MM.1S (cell line): ENCODE results near the gene UXS1.
"Not testable (repeated sequence)": the region's sequence is repeated elsewhere in the genome, so short reads cannot be mapped to it uniquely, and the experiment has no call there.

Source experiments
- DNase-seq: peaks from one replicate; pipeline ENCODE4 v3.0.0-alpha.2; 2015
- H2AFZ ChIP-seq: fragments of 300-600 bp; sonication (generic); 2 replicates; pipeline ENCODE4 v1.6.0; 2016; ENCODE audit warnings: antibody characterized with exemption, low read length
- H3F3A ChIP-seq: fragments of 300-600 bp; sonication (generic); 2 replicates; pipeline ENCODE4 v1.6.1; 2016; ENCODE audit warnings: mild to moderate bottlenecking, antibody characterized with exemption, low read length, moderate library complexity, mixed read lengths; ENCODE audit not compliant: insufficient read depth
- H3K27ac ChIP-seq: fragments of 300-600 bp; sonication (generic); 2 replicates; pipeline ENCODE4 v1.5.1; 2016; ENCODE audit warnings: mild to moderate bottlenecking, low read length
- H3K27me3 ChIP-seq: fragments of 300-600 bp; sonication (generic); replicated peaks from 2 replicates; pipeline ENCODE4 v1.6.0; 2016; ENCODE audit warnings: low read length; ENCODE audit not compliant: insufficient read depth
- H3K36me3 ChIP-seq: fragments of 300-600 bp; sonication (generic); replicated peaks from 2 replicates; pipeline ENCODE4 v1.6.1; 2016; ENCODE audit warnings: mild to moderate bottlenecking, low read length, mixed read lengths; ENCODE audit not compliant: insufficient read depth
- H3K4me1 ChIP-seq: fragments of 300-600 bp; sonication (generic); 2 replicates; pipeline ENCODE4 v1.6.1; 2016; ENCODE audit warnings: low read length, mixed read lengths
- H3K4me2 ChIP-seq: fragments of 300-600 bp; sonication (generic); 2 replicates; pipeline ENCODE4 v1.6.0; 2016; ENCODE audit warnings: low read depth, low read length
- H3K4me3 ChIP-seq: fragments of 300-600 bp; sonication (generic); 2 replicates; pipeline ENCODE4 v1.5.1; 2016; ENCODE audit warnings: low read length, mixed read lengths
- H3K79me2 ChIP-seq: fragments of 300-600 bp; sonication (generic); 2 replicates; pipeline ENCODE4 v1.6.1; 2016; ENCODE audit warnings: mixed run types, low read length, mixed read lengths
- H3K9ac ChIP-seq: fragments of 300-600 bp; sonication (generic); 2 replicates; pipeline ENCODE4 v1.6.1; 2016; ENCODE audit warnings: low read length, mixed read lengths
- H3K9me2 ChIP-seq: fragments of 300-600 bp; sonication (generic); replicated peaks from 2 replicates; pipeline ENCODE4 v1.6.1; 2016; ENCODE audit warnings: mild to moderate bottlenecking, low read length, mixed read lengths; ENCODE audit not compliant: insufficient read depth
- H3K9me3 ChIP-seq: fragments of 300-600 bp; sonication (generic); replicated peaks from 2 replicates; pipeline ENCODE4 v1.6.1; 2016; ENCODE audit warnings: mild to moderate bottlenecking, low read length, mixed read lengths; ENCODE audit not compliant: insufficient read depth
- H4K20me1 ChIP-seq: fragments of 300-600 bp; sonication (generic); 2 replicates; pipeline ENCODE4 v1.6.1; 2016; ENCODE audit warnings: mild to moderate bottlenecking, low read length, moderate library complexity, mixed read lengths; ENCODE audit not compliant: insufficient read depth
- EZH2 ChIP-seq: fragments of 300-600 bp; sonication (generic); optimal IDR thresholded peaks from 2 replicates; pipeline ENCODE3; 2017; ENCODE audit warnings: low read depth, mild to moderate bottlenecking, antibody characterized with exemption, low read length, mixed read lengths
- EZH2phosphoT487 ChIP-seq: fragments of 300-600 bp; sonication (generic); IDR thresholded peaks from 2 replicates; pipeline ENCODE4 v1.6.1; 2018; ENCODE audit warnings: antibody characterized with exemption, low read length
- TF ChIP-seq, protein P1 (sequence below): fragments of 300-600 bp; sonication (generic); IDR thresholded peaks from 2 replicates; pipeline ENCODE4 v1.5.1; 2016; ENCODE audit warnings: antibody characterized with exemption, low read length, mixed read lengths

Gene UXS1

DNA sequence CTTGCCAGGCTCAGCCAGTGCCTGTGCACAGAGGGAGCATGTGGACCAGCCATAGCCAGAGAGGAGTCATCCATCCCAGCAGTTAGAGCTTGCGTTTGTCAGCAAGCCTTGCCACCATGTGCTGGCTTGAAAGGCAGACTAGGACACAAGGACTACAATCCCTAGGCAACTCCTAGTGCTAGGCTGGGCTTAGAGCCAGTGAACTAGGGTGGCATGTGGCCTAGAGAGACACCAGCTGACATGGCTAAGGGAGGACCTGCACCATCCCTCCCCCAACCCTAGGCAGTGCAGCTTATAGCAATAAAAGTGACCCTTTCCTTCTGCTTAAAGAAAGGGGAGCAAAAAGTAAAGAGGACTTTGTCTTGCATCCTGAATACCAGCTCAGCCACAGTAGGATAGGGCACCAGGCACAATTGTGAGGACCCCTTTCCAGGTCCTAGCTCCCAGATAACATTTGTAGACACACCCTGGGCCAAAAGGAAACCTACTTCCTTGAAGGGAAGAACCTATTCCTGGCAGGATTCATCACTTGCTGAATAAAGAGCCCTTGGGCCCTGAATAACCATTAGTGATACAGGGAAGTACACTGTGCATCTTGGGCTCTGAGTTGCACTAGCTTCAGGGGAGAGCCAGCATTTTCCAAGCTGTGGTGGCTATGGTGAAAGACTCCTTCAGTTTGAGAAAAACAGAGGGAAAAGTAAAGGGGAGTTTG lies 38.7 kb upstream of the UXS1 start:
- Histone ChIP-seq H3K27me3 (no peaks in the 10 kb centered on the region), H3K79me2 (no peaks in the 10 kb centered on the region), H3K4me2 (no peak overlapping the region), H3K27ac (no peak overlapping the region), H3K4me1 (no peaks in the 10 kb centered on the region), H2AFZ (no peak overlapping the region), H3K9me2 (no peaks in the 10 kb centered on the region), H3K9me3 (no peaks in the 10 kb centered on the region), H3K36me3 (no peaks in the 10 kb centered on the region), H3K9ac (no peak overlapping the region), H3F3A (no peaks in the 10 kb centered on the region), H4K20me1 (no peaks in the 10 kb centered on the region), H3K4me3 (no peak overlapping the region)
- TF ChIP-seq EZH2 (no peak), EZH2phosphoT487 (no peak)
- TF ChIP-seq, protein P1, sequence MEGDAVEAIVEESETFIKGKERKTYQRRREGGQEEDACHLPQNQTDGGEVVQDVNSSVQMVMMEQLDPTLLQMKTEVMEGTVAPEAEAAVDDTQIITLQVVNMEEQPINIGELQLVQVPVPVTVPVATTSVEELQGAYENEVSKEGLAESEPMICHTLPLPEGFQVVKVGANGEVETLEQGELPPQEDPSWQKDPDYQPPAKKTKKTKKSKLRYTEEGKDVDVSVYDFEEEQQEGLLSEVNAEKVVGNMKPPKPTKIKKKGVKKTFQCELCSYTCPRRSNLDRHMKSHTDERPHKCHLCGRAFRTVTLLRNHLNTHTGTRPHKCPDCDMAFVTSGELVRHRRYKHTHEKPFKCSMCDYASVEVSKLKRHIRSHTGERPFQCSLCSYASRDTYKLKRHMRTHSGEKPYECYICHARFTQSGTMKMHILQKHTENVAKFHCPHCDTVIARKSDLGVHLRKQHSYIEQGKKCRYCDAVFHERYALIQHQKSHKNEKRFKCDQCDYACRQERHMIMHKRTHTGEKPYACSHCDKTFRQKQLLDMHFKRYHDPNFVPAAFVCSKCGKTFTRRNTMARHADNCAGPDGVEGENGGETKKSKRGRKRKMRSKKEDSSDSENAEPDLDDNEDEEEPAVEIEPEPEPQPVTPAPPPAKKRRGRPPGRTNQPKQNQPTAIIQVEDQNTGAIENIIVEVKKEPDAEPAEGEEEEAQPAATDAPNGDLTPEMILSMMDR, result no peak
- no peak for DNase-seq

DNA sequence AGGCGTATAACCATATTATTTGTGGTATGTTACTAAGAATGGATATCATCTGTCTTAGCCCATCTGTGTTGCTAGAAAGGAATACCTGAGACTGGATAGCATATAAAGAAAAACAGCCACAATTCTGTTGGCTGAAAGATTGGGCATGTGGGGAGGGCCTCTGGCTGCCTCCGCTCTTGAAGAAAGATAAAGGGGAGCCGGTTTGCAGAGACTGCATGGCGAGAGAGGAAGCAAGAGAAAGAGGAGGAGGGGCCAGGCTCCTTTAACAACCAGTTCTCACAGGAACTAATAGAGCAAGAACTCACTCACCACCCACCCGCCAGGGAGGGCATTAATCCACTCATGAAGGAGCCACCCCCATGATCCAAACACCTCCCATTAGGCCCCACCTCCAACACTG lies 29.2 kb upstream of the UXS1 start:
- Histone ChIP-seq H3K36me3 (no peaks in the 10 kb centered on the region), H3K9me3 (no peaks in the 10 kb centered on the region), H3K79me2 (no peaks in the 10 kb centered on the region), H3K9ac (no peak overlapping the region), H3K9me2 (no peaks in the 10 kb centered on the region), H3F3A (no peaks in the 10 kb centered on the region), H3K27me3 (no peaks in the 10 kb centered on the region), H4K20me1 (no peaks in the 10 kb centered on the region), H3K4me2 (no peak overlapping the region), H2AFZ (no peak overlapping the region), H3K27ac (no peak overlapping the region), H3K4me1 (no peaks in the 10 kb centered on the region), H3K4me3 (no peak overlapping the region)
- no peak for TF ChIP-seq EZH2phosphoT487
- TF ChIP-seq, protein P1, result no peak
- TF ChIP-seq EZH2, result no peak
- DNase-seq, result no peak

DNA sequence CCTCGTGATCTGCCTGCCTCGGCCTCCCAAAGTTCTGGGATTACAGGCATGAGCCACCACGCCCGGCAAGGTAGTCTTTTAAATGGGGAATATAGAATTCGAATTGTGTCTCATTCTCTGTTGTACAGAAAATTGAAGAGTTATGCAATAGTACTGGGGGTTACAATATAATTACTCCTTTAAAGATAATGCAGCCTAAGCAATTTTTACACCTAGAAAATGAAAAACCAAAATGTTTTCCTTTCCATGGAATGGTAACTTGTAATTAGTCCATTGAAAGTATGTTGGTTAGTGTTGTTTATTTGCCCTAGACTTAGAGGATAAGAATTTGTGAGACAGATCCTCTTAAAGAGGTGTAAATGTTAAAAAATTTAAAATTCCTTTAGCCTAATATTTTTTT lies 28.0 kb upstream of the UXS1 start:
- H3K4me1 ChIP-seq, H3K4me3 ChIP-seq, H3K9ac ChIP-seq, H3K79me2 ChIP-seq, H3K27ac ChIP-seq, H3K27me3 ChIP-seq, H2AFZ ChIP-seq, DNase-seq, H4K20me1 ChIP-seq, H3K4me2 ChIP-seq, H3F3A ChIP-seq, H3K36me3 ChIP-seq, H3K9me3 ChIP-seq, H3K9me2 ChIP-seq: not testable (repeated sequence)

DNA sequence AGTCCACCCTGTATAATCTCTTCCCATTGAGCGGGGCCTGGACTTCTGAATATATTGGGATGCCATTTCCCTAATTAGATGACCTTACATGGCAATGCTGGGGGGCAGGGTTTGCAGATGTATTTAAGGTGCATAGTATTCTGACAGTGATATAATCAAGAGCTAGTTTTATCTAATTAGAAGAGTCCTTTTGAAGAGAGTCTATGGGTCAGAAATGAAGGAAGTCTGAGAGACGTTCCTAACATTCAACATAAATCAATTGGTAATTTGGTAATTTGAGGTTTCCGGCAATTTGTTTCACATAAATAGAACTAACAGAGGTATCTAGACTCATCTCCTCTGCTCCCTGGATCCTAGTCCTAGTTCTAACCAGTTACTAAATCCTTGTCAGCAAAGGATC lies 25.7 kb upstream of the UXS1 start:
- TF ChIP-seq, protein P1, result no peak
- TF ChIP-seq EZH2phosphoT487, result no peak
- Histone ChIP-seq H3K9ac (no peak overlapping the region), H3K4me2 (no peak overlapping the region), H3F3A (no peaks in the 10 kb centered on the region), H3K4me1 (no peaks in the 10 kb centered on the region), H4K20me1 (no peaks in the 10 kb centered on the region), H3K9me3 (no peaks in the 10 kb centered on the region), H2AFZ (no peak overlapping the region), H3K36me3 (no peaks in the 10 kb centered on the region), H3K9me2 (no peaks in the 10 kb centered on the region), H3K27me3 (no peaks in the 10 kb centered on the region), H3K4me3 (no peak overlapping the region), H3K27ac (no peak overlapping the region), H3K79me2 (no peaks in the 10 kb centered on the region)
- DNase-seq, result no peak

DNA sequence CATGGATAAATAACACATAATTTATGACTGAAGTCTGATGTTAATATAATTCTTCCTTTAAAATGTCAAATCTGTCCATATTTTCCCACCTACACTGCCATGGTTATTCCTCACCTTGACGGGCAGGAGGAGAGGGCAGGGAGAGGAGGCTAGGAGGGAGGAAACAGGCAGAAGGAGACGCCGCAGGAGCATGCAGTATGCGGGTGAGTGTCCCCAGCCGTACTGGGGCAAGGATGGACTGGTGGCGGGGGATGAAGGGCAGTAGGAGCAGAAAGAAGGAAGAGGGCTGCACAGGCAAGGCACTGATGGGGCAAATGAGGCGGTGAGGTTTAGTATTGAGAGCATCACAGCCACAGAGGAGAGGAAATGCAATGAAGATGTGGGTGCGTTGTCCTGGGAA lies 25.1 kb upstream of the UXS1 start:
- not testable (repeated sequence) for H3K4me3 ChIP-seq, H3K4me1 ChIP-seq, H3K9me3 ChIP-seq, H3K4me2 ChIP-seq, H3K9ac ChIP-seq, H3K79me2 ChIP-seq, H3K27me3 ChIP-seq, H2AFZ ChIP-seq, H3F3A ChIP-seq, H3K36me3 ChIP-seq, H3K9me2 ChIP-seq, H3K27ac ChIP-seq, DNase-seq, H4K20me1 ChIP-seq
